Activated CD4-positive, alpha-beta T cell treated with anti-CD3 and anti-CD28 coated beads for 36 hours (primary cell): ENCODE data around the gene AGPAT3. TPM values are rescaled to one million over a fixed set of nuclear protein-coding genes. Genes with fewer than 3 reads are reported as not detected.

ENCODE experiments used
- ATAC-seq: fragments of 200-7000 bp; cut with Tn5 transposase; one replicate; pipeline ENCODE4 v1.10.0; 2021; ENCODE audit warnings: mild to moderate bottlenecking, moderate library complexity
- CTCF ChIA-PET: fragments of 350-600 bp; sonication (Branson Sonifier 250); formaldehyde crosslinking; loops from one replicate; lab custom pipeline; 2021; ENCODE audit warnings: antibody characterized with exemption; lab: Charles Lee
- POLR2A ChIA-PET: fragments of 350-600 bp; sonication (Branson Sonifier 250); formaldehyde crosslinking; loops from one replicate; lab custom pipeline; 2021; ENCODE audit warnings: antibody characterized with exemption, inconsistent platforms; lab: Charles Lee
- DNase-seq: peaks from one replicate; pipeline ENCODE4 v3.0.0-alpha.2; 2020
- H3K27ac Mint-ChIP-seq: one replicate; pipeline ENCODE4 v1.8.0; 2021; ENCODE audit warnings: mixed read lengths
- H3K27me3 Mint-ChIP-seq: one replicate; pipeline ENCODE4 v1.8.0; 2021; ENCODE audit warnings: mixed read lengths
- H3K36me3 Mint-ChIP-seq: one replicate; pipeline ENCODE4 v1.8.0; 2021; ENCODE audit warnings: low read depth, mixed read lengths
- H3K4me1 Mint-ChIP-seq: one replicate; pipeline ENCODE4 v1.8.0; 2021; ENCODE audit warnings: mixed read lengths
- H3K4me3 Mint-ChIP-seq: one replicate; pipeline ENCODE4 v1.8.0; 2021; ENCODE audit warnings: mild to moderate bottlenecking, moderate library complexity, mixed read lengths
- H3K9me3 Mint-ChIP-seq: one replicate; pipeline ENCODE4 v1.8.0; 2021; ENCODE audit warnings: low read depth, mixed read lengths
- intact Hi-C, 2 experiments: fragments of 100-400 bp; cut with DNase I in 1 of 2; cut with micrococcal nuclease in 1 of 2; formaldehyde crosslinking; loops; one replicate each; pipeline versions ENCODE4 v1.14.2 to v1.15.1; 2022 to 2024; cut with DNase I, micrococcal nuclease
- total RNA-seq, 2 experiments: library from RNA; stranded (reverse); gene quantifications; one replicate each; pipeline ENCODE4 v1.2.3, GENCODE V29; 2021

AGPAT3 gene
- total RNA-seq, 2 experiments from 2014 or later, result 73.5 to 90.7 TPM

- Mint-ChIP-seq H3K4me3 (no peak overlapping the region), H3K4me1 (peaks cover 22% of the 10 kb centered on the region), H3K36me3 (peaks cover 11% of the 10 kb centered on the region), H3K27me3 (no peaks in the 10 kb centered on the region), H3K27ac (peak overlapping the region; percentile 53), H3K9me3 (peaks cover 2% of the 10 kb centered on the region)
- POLR2A ChIA-PET, result no interaction called here
- ATAC-seq, result no peak
- CTCF ChIA-PET, result no interaction called here
- intact Hi-C loops, result loop anchor here in 1 of 2 experiments (5.0 kb wide), 1 partner anchor 50 kb away; no protein-coding TSS in a partner anchor
- DNase-seq, result no peak
These were observed 92.1 kb downstream of the AGPAT3 start for GRCh38 chr21:43957128-43957571.

DNA sequence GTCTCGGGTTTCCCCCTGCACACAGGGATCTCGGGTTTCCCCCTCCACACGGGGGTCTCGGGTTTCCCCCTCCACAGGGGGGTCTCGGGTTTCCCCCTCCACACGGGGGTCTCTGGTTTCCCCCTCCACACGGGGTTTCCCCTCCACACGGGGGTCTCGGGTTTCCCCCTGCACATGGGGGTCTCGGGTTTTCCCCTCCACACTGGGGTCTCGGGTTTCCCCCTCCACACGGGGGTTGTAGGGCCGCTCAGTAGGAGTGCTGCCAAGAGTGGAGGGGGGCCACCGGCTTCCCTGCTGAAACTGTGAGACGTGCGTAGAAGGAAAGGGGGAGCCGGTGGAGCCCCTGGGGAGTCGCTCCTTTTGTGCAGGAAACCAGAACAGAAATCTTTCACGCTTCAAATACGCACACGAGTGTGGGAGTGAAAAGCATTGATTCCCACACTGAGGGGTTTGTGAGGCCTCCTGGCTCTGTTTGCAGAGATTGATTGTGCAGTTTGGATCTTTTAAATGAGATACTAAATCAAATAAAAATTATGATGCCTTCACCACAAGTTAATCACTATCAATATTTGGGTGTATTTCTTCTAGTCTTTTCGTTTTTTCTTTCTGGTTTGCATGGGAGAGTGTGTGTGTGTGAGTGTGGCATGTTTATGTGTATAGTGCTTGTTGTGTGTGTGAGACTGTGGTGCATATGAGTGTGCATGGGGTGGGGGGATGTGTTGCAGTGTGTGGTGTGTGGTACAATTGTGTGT is 92.8 kb downstream of the AGPAT3 start:
- Mint-ChIP-seq H3K27me3 (no peaks in the 10 kb centered on the region), H3K4me1 (peaks cover 26% of the 10 kb centered on the region), H3K4me3 (no peak overlapping the region), H3K36me3 (peaks cover 16% of the 10 kb centered on the region), H3K9me3 (peaks cover 2% of the 10 kb centered on the region), H3K27ac (no peak overlapping the region)
- DNase-seq (no peak), ATAC-seq (no peak)
- ChIA-PET CTCF (no interaction called here), POLR2A (no interaction called here)
- intact Hi-C loops, result loop anchor here in 1 of 2 experiments (5.0 kb wide), 1 partner anchor 50 kb away; no protein-coding TSS in a partner anchor

DNA sequence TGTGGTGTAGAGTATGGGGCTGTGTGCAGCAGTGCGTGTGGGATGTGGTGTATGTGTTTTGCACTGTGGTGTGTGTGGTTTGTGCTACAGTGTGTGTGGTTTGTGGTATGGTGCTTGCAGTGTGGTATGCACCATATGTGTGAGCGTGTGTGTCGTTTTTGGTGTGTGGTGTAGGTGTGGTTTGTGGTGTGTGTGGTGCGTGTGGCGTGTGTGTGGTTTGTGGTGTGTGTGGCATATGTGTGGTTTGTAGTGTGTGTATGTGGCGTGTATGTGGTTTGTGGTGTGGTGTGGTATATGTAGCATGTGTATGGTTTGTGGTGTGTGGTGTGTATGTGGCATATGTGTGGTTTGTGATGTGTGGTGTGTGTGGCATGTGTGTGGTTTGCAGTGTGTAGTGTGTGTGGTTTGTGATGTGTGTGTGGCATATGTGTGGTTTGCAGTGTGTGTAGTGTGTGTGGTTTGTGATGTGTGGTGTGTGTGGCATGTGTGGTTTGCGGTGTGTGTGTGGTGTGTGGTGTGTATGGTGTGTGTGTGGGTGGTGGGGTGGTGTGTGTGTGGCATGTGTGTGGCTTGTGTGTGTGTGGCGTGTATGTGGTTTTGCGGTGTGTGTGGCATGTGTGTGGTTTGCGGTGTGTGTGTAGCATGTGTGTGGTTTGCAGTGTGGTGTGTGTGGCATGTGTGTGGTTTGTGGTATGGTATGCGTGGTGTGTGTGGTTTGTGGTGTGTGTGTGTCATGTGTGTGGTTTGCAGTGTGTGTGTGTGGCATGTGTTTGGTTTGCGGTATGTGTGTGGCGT is 93.5 kb downstream of the AGPAT3 start:
- Mint-ChIP-seq H3K4me3 (no peak overlapping the region), H3K4me1 (peaks cover 30% of the 10 kb centered on the region), H3K36me3 (peaks cover 20% of the 10 kb centered on the region), H3K27ac (no peak overlapping the region), H3K9me3 (peaks cover 2% of the 10 kb centered on the region), H3K27me3 (no peaks in the 10 kb centered on the region)
- DNase-seq (peak; percentile 29), ATAC-seq (no peak)
- ChIA-PET POLR2A (no interaction called here), CTCF (no interaction called here)
- intact Hi-C loops, result loop anchor here in 1 of 2 experiments (5.0 kb wide), 1 partner anchor 51 kb away; no protein-coding TSS in a partner anchor

DNA sequence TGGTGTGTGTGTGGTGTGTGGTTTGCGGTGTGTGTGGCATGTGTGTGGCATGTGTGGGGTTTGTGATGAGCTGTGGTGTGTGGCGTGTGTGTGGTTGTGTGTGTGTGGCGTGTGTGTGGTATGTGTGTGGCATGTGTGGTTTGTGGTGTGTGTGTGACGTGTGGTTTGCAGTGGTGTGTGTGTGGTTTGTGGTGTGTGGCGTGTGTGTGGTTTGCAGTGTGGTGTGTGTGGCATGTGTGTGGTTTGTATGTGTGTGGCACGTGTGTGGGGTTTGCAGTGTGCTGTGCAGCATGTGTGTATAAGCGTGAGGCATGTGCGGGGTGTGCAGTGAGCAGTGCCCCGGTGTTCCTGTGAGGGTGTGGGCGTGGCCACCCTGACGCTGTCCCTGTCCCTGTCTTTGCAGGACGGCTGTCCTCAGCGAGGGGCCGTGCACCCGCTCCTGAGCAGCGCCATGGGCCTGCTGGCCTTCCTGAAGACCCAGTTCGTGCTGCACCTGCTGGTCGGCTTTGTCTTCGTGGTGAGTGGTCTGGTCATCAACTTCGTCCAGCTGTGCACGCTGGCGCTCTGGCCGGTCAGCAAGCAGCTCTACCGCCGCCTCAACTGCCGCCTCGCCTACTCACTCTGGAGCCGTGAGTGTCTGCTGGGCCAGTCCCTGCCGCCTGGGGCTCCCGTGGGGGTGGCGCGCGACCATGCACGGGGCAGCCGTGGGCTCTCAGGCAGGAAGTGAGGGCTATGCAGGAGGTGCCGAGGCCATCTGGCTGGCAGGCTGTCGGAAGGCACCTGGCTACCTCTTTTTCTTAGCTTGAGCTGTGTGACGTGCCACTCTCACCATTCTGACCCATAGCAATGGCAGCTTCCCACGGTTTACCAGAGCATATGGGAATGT is 94.5 kb downstream of the AGPAT3 start:
- peaks cover 30% of the 10 kb centered on the region for H3K4me1 Mint-ChIP-seq
- no peak overlapping the region for H3K27ac Mint-ChIP-seq
- H3K4me3 Mint-ChIP-seq, result no peak overlapping the region
- intact Hi-C loops, result loop anchor here (2.0 to 5.0 kb wide), 4 partner anchors 42 to 92 kb away; partner anchors contain the start of genes AGPAT3 (in 1 of the 2) and TRAPPC10 (in 1 of the 2)
- ChIA-PET CTCF (no interaction called here), POLR2A (no interaction called here)
- H3K9me3 Mint-ChIP-seq, result peaks cover 2% of the 10 kb centered on the region
- no peak for ATAC-seq
- H3K36me3 Mint-ChIP-seq, result peaks cover 22% of the 10 kb centered on the region
- no peaks in the 10 kb centered on the region for H3K27me3 Mint-ChIP-seq
- peak; percentile 39 for DNase-seq

- Mint-ChIP-seq H3K27me3 (no peaks in the 10 kb centered on the region), H3K4me1 (peaks cover 30% of the 10 kb centered on the region), H3K4me3 (no peak overlapping the region), H3K9me3 (peaks cover 2% of the 10 kb centered on the region), H3K27ac (peak overlapping the region; percentile 90), H3K36me3 (peaks cover 24% of the 10 kb centered on the region)
- POLR2A ChIA-PET, result no interaction called here
- CTCF ChIA-PET, result interaction anchor here (0.7 to 1.3 kb wide), 4 partner anchors 14 to 1122 kb away, joined by 3 to 5 read pairs (median 3); no protein-coding TSS in a partner anchor
- DNase-seq (peak; percentile 67), ATAC-seq (peak; percentile 70)
- intact Hi-C loops, result loop anchor here (1.0 to 5.0 kb wide), 4 partner anchors 44 to 94 kb away; partner anchors contain the start of genes AGPAT3 (in 1 of the 2) and TRAPPC10 (in 1 of the 2)
These were observed 96.4 kb downstream of the AGPAT3 start for GRCh38 chr21:43961382-43961909.

GRCh38 chr21:43965911-43966585 is 101.0 kb downstream of the AGPAT3 start:
- peak overlapping the region; percentile 51 for H3K27ac Mint-ChIP-seq
- CTCF ChIA-PET, result interaction anchor here (0.7 to 1.8 kb wide), 3 partner anchors 10 to 87 kb away, joined by 3 to 10 read pairs (median 3); no protein-coding TSS in a partner anchor

GRCh38 chr21:43966946-43967512 is 102.0 kb downstream of the AGPAT3 start:
- DNase-seq (no peak), ATAC-seq (no peak)
- H3K36me3 Mint-ChIP-seq, result peaks cover 39% of the 10 kb centered on the region
- ChIA-PET CTCF (no interaction called here), POLR2A (no interaction called here)
- no peak overlapping the region for H3K27ac Mint-ChIP-seq
- no peak overlapping the region for H3K4me3 Mint-ChIP-seq
- no peaks in the 10 kb centered on the region for H3K27me3 Mint-ChIP-seq
- intact Hi-C loops, result no loop called here
- H3K4me1 Mint-ChIP-seq, result peaks cover 8% of the 10 kb centered on the region
- H3K9me3 Mint-ChIP-seq, result no peaks in the 10 kb centered on the region

More at GRCh38 chr21:43965911-43966585, 101.0 kb downstream of the AGPAT3 start:
- Mint-ChIP-seq H3K4me1 (peaks cover 15% of the 10 kb centered on the region), H3K4me3 (no peak overlapping the region), H3K27me3 (no peaks in the 10 kb centered on the region), H3K9me3 (no peaks in the 10 kb centered on the region), H3K36me3 (peaks cover 39% of the 10 kb centered on the region)
- ATAC-seq, result no peak
- POLR2A ChIA-PET, result interaction anchor here (0.5 kb wide), 1 partner anchor 103 kb away, joined by 5 read pairs; no protein-coding TSS in a partner anchor
- no peak for DNase-seq
- intact Hi-C loops, result no loop called here

DNA sequence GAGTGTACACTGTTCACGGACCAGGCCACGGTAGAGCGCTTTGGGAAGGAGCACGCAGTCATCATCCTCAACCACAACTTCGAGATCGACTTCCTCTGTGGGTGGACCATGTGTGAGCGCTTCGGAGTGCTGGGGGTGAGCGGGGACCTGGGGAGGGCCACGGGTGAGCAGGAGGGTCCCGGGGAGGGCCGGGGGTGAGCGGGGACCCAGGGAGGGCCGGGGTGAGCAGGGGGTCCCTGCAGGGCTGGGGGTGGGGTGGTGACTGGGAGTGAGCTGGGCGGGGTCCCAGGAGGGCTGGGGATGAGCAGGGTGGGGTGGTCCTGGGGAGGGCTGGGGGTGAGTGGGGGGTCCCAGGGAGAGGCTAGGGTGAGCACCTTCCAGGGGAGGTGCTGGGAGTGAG is 103.0 kb downstream of the AGPAT3 start:
- ChIA-PET CTCF (no interaction called here), POLR2A (no interaction called here)
- no peak for ATAC-seq
- intact Hi-C loops, result no loop called here
- Mint-ChIP-seq H3K4me3 (no peak overlapping the region), H3K36me3 (peaks cover 32% of the 10 kb centered on the region), H3K4me1 (peaks cover 2% of the 10 kb centered on the region), H3K27ac (no peak overlapping the region), H3K9me3 (no peaks in the 10 kb centered on the region), H3K27me3 (no peaks in the 10 kb centered on the region)
- DNase-seq, result no peak

DNA sequence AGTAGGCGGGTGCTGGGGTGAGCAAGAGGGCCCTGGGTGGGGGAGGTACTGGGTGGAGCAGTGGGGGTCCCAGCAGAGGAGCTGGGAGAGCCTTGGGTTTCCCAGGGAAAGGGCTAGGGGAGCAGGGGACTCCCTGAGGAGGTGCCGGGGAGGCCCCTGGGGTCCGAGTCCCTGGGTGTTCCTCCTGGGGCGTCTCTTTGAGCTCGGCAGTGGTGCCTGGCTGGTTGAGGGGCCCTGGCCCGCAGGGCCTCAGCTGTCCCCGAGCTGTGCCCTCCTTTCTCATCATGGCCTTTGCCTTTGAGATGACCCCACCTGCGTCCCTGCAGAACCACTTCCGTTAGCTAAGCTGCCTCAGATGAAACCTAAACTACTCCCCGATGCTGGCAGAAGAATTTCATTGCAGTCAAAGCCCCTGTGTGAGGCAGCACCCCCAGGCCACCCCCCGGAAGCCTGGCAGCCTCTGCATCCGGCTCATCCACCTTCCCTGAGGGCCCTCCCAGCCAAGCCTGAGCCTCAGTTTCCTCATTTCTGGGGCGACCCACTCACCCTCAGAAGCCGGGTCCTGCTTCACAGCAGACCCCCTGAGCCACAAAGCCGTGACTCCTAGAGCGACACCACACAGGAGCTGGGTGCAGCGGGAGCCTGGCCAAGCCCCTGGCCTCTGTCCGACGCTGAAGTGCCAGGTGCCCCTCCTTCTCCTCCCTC is 103.5 kb downstream of the AGPAT3 start:
- Mint-ChIP-seq H3K4me1 (no peaks in the 10 kb centered on the region), H3K27me3 (no peaks in the 10 kb centered on the region), H3K36me3 (peaks cover 29% of the 10 kb centered on the region), H3K9me3 (no peaks in the 10 kb centered on the region), H3K4me3 (no peak overlapping the region), H3K27ac (no peak overlapping the region)
- CTCF ChIA-PET, result interaction anchor here (0.9 kb wide), 1 partner anchor 13 kb away, joined by 4 read pairs; no protein-coding TSS in a partner anchor
- DNase-seq (no peak), ATAC-seq (no peak)
- intact Hi-C loops, result no loop called here
- POLR2A ChIA-PET, result no interaction called here
